ENCODE results near the gene MCM5.

- TF ChIP-seq CTCF (IDR thresholded peaks at IDR 0.05) (no peak), POLR2A (IDR thresholded peaks at IDR 0.05) (no peak), EP300 (IDR thresholded peaks at IDR 0.05; ENCODE audit: low read depth) (no peak)
Measured at GRCh38 chr22:35441489-35442100, 41.7 kb downstream of the MCM5 start.

Data from transverse colon (tissue), 3 donors.